ENCODE data around the gene TENM3.

- TF ChIP-seq CTCF (IDR thresholded peaks at IDR 0.05; ENCODE audit: low read length) (no peak), EZH2 (optimal IDR thresholded peaks at IDR 0.05; ENCODE audit: low read depth, low read length) (no peak)
Observed at GRCh38 chr4:182309877-182310276, 66.7 kb downstream of the TENM3 start.

All from MM.1S (cell line).